MM.1S (cell line): Measurements from ENCODE around the gene SLIT3.

Experiments used
- EZH2 ChIP-seq: fragments of 300-600 bp; sonication (generic); optimal IDR thresholded peaks from 2 replicates; pipeline ENCODE3; 2017; ENCODE audit warnings: low read depth, mild to moderate bottlenecking, antibody characterized with exemption, low read length, mixed read lengths
- EZH2phosphoT487 ChIP-seq: fragments of 300-600 bp; sonication (generic); IDR thresholded peaks from 2 replicates; pipeline ENCODE4 v1.6.1; 2018; ENCODE audit warnings: antibody characterized with exemption, low read length
- TF ChIP-seq, protein P1 (sequence below): fragments of 300-600 bp; sonication (generic); IDR thresholded peaks from 2 replicates; pipeline ENCODE4 v1.5.1; 2016; ENCODE audit warnings: antibody characterized with exemption, low read length, mixed read lengths

GRCh38 chr5:169299663-169300467 is 1.1 kb downstream of the SLIT3 start:
- TF ChIP-seq EZH2 (no peak), EZH2phosphoT487 (no peak)
- TF ChIP-seq, protein P1, sequence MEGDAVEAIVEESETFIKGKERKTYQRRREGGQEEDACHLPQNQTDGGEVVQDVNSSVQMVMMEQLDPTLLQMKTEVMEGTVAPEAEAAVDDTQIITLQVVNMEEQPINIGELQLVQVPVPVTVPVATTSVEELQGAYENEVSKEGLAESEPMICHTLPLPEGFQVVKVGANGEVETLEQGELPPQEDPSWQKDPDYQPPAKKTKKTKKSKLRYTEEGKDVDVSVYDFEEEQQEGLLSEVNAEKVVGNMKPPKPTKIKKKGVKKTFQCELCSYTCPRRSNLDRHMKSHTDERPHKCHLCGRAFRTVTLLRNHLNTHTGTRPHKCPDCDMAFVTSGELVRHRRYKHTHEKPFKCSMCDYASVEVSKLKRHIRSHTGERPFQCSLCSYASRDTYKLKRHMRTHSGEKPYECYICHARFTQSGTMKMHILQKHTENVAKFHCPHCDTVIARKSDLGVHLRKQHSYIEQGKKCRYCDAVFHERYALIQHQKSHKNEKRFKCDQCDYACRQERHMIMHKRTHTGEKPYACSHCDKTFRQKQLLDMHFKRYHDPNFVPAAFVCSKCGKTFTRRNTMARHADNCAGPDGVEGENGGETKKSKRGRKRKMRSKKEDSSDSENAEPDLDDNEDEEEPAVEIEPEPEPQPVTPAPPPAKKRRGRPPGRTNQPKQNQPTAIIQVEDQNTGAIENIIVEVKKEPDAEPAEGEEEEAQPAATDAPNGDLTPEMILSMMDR = no peak
